ENCODE data around the gene ARMC3. TPM values are rescaled to one million over a fixed set of nuclear protein-coding genes. Genes with fewer than 3 reads are reported as not detected.

Gene ARMC3
- total and polyA plus RNA-seq, 9 of the 15 experiments (the other 6 are each of a cell fraction or from before 2014, with no cell fraction given): 0.33 to 1.1 (median 0.62) TPM

- TF ChIP-seq CHD4 (IDR thresholded peaks at IDR 0.05; ENCODE audit: insufficient read depth, insufficient replicate concordance, low read depth, low read length, poor library complexity, severe bottlenecking) (no peak), CBX1 (IDR thresholded peaks at IDR 0.05; ENCODE audit: low read depth) (peak; percentile 88; the same call in 1 of the 2 replicates), ZBTB1 (CRISPR knock-in tag; IDR thresholded peaks at IDR 0.05; ENCODE audit: borderline replicate concordance, low read depth) (no peak), MED1 (CRISPR knock-in tag; IDR thresholded peaks at IDR 0.05; ENCODE audit: borderline replicate concordance) (no peak), NFIX (CRISPR knock-in tag; IDR thresholded peaks at IDR 0.05; ENCODE audit: low read depth) (no peak), U2AF1 (optimal IDR thresholded peaks at IDR 0.05; ENCODE audit: low read depth, low read length) (peak; percentile 46), EP300 (IDR thresholded peaks at IDR 0.05; ENCODE audit: low read length) (no peak; the same call in 1 of the 2 replicates), ZNF707 (CRISPR knock-in tag; conservative IDR thresholded peaks at IDR 0.05) (no peak), MCM5 (IDR thresholded peaks at IDR 0.05; ENCODE audit: low read depth) (no peak), KDM2B (CRISPR knock-in tag; IDR thresholded peaks at IDR 0.05) (no peak), REST (IDR thresholded peaks at IDR 0.05; ENCODE audit: borderline replicate concordance) (no peak), REST (CRISPR knock-in tag; IDR thresholded peaks at IDR 0.05; ENCODE audit: low read depth) (no peak), FOXA1 (IDR thresholded peaks at IDR 0.05; ENCODE audit: borderline replicate concordance) (no peak)
These were observed 127.8 kb downstream of the ARMC3 start (continued) for GRCh38 chr10:23055424-23056185.

All from K562 (cell line).